H9 (cell line): ENCODE results near the gene MS4A10. TPM values are rescaled to one million over a fixed set of nuclear protein-coding genes. Genes with fewer than 3 reads are reported as not detected.

ENCODE experiments used
- DNase-seq: peaks from one replicate; pipeline ENCODE4 v3.0.0-alpha.2; 2017
- H2AFZ ChIP-seq: one replicate; pipeline ENCODE4 v1.6.1; 2013; ENCODE audit warnings: mild to moderate bottlenecking, low read length, control low read depth, moderate library complexity
- H2AK5ac ChIP-seq: 2 replicates; pipeline ENCODE4 v1.6.1; 2013; ENCODE audit warnings: low read length, control low read depth, mixed read lengths; ENCODE audit not compliant: insufficient read length
- H2BK120ac ChIP-seq: one replicate; pipeline ENCODE4 v1.6.1; 2013; ENCODE audit warnings: low read depth, mild to moderate bottlenecking, low read length, control low read depth, inconsistent platforms; ENCODE audit not compliant: poor library complexity, severe bottlenecking
- H2BK12ac ChIP-seq: 2 replicates; pipeline ENCODE4 v1.6.1; 2013; ENCODE audit warnings: low read length, control low read depth, mixed read lengths, low read depth; ENCODE audit not compliant: insufficient read length
- H2BK15ac ChIP-seq: 2 replicates; pipeline ENCODE4 v1.6.1; 2013; ENCODE audit warnings: low read depth, low read length, control low read depth
- H2BK20ac ChIP-seq: one replicate; pipeline ENCODE4 v1.6.1; 2013; ENCODE audit warnings: low read depth, mild to moderate bottlenecking, low read length, control low read depth, inconsistent platforms; ENCODE audit not compliant: poor library complexity, severe bottlenecking
- H2BK5ac ChIP-seq: 2 replicates; pipeline ENCODE4 v1.6.1; 2013; ENCODE audit warnings: low read length, control low read depth, mixed read lengths; ENCODE audit not compliant: insufficient read length
- H3K14ac ChIP-seq: 2 replicates; pipeline ENCODE4 v1.6.1; 2013; ENCODE audit warnings: low read length, control low read depth; ENCODE audit not compliant: insufficient read depth
- H3K18ac ChIP-seq: 2 replicates; pipeline ENCODE4 v1.6.1; 2013; ENCODE audit warnings: low read depth, mild to moderate bottlenecking, mixed read lengths, low read length, control low read depth; ENCODE audit not compliant: insufficient read length
- H3K23ac ChIP-seq: 2 replicates; pipeline ENCODE4 v1.6.1; 2013; ENCODE audit warnings: low read length, control low read depth, mixed read lengths, low read depth; ENCODE audit not compliant: insufficient read length
- H3K23me2 ChIP-seq: 2 replicates; pipeline ENCODE4 v1.6.1; 2013; ENCODE audit warnings: low read depth, mild to moderate bottlenecking, mixed read lengths, low read length, control low read depth; ENCODE audit not compliant: insufficient read length, poor library complexity, severe bottlenecking
- H3K27ac ChIP-seq: 2 replicates; pipeline ENCODE4 v1.5.1; 2013; ENCODE audit warnings: low read length, control low read depth, mixed read lengths, low read depth; ENCODE audit not compliant: insufficient read length
- H3K27me3 ChIP-seq: 2 replicates; pipeline ENCODE4 v1.6.1; 2013; ENCODE audit warnings: low read length, control low read depth, inconsistent platforms; ENCODE audit not compliant: insufficient read depth
- H3K4ac ChIP-seq: 2 replicates; pipeline ENCODE4 v1.6.1; 2013; ENCODE audit warnings: low read depth, mild to moderate bottlenecking, control low read depth, inconsistent platforms, low read length, moderate library complexity
- H3K4me1 ChIP-seq: 2 replicates; pipeline ENCODE4 v1.6.1; 2013; ENCODE audit warnings: low read length, control low read depth, inconsistent platforms; ENCODE audit not compliant: insufficient read depth
- H3K4me2 ChIP-seq: 2 replicates; pipeline ENCODE4 v1.6.1; 2013; ENCODE audit warnings: low read length, control low read depth, mixed read lengths; ENCODE audit not compliant: insufficient read length, insufficient read depth
- H3K56ac ChIP-seq: 2 replicates; pipeline ENCODE4 v1.6.1; 2013; ENCODE audit warnings: low read depth, mild to moderate bottlenecking, mixed read lengths, low read length, control low read depth; ENCODE audit not compliant: insufficient read length
- H3K79me1 ChIP-seq: 2 replicates; pipeline ENCODE4 v1.6.1; 2013; ENCODE audit warnings: low read depth, mild to moderate bottlenecking, moderate library complexity, low read length, control low read depth, inconsistent platforms; ENCODE audit not compliant: insufficient read depth, poor library complexity, severe bottlenecking
- H3K79me2 ChIP-seq: 2 replicates; pipeline ENCODE4 v1.6.1; 2013; ENCODE audit warnings: low read length, control low read depth, inconsistent platforms; ENCODE audit not compliant: insufficient read depth
- H3K9ac ChIP-seq: 2 replicates; pipeline ENCODE4 v1.6.1; 2013; ENCODE audit warnings: low read length, control low read depth, mixed read lengths; ENCODE audit not compliant: insufficient read length; ENCODE audit errors: extremely low read depth
- H3K9me3 ChIP-seq: one replicate; pipeline ENCODE4 v1.6.1; 2013; ENCODE audit warnings: low read depth, low read length, inconsistent platforms; ENCODE audit not compliant: control insufficient read depth
- H3T11ph ChIP-seq: one replicate; pipeline ENCODE4 v1.6.1; 2013; ENCODE audit warnings: mild to moderate bottlenecking, low read length, control low read depth, inconsistent platforms
- H4K20me1 ChIP-seq: one replicate; pipeline ENCODE4 v1.6.1; 2013; ENCODE audit not compliant: control insufficient read depth, insufficient read length, insufficient read depth
- H4K5ac ChIP-seq: 2 replicates; pipeline ENCODE4 v1.6.1; 2013; ENCODE audit warnings: low read depth, mild to moderate bottlenecking, mixed read lengths, low read length, control low read depth; ENCODE audit not compliant: insufficient read length
- H4K8ac ChIP-seq: replicated peaks from 2 replicates; pipeline ENCODE4 v1.6.1; 2013; ENCODE audit warnings: low read length, control low read depth, mixed read lengths, low read depth; ENCODE audit not compliant: insufficient read length
- H4K91ac ChIP-seq: 2 replicates; pipeline ENCODE4 v1.6.1; 2013; ENCODE audit warnings: low read depth, mild to moderate bottlenecking, moderate library complexity, mixed read lengths, low read length, control low read depth; ENCODE audit not compliant: insufficient read length
- H3K27ac Mint-ChIP-seq, 3 experiments: 2 replicates in 2 of 3; 3 replicates in 1 of 3; pipeline ENCODE4 v1.8.0; 2020 to 2021; ENCODE audit warnings: mixed read lengths in 3 of 3, mild to moderate bottlenecking in 1 of 3, moderate library complexity in 1 of 3
- H3K27me3 Mint-ChIP-seq: 2 replicates; pipeline ENCODE4 v1.8.0; 2021; ENCODE audit warnings: low read depth, mild to moderate bottlenecking, moderate library complexity, mixed read lengths
- H3K36me3 Mint-ChIP-seq, 3 experiments: 2 replicates in 2 of 3; 3 replicates in 1 of 3; pipeline ENCODE4 v1.8.0; 2020 to 2021; ENCODE audit warnings: low read depth in 3 of 3, mixed read lengths in 3 of 3; ENCODE audit not compliant: insufficient read depth in 1 of 3
- H3K4me1 Mint-ChIP-seq, 2 experiments: 2 replicates each; pipeline ENCODE4 v1.8.0; 2020; ENCODE audit warnings: mixed read lengths in 2 of 2
- H3K4me3 Mint-ChIP-seq, 2 experiments: 2 replicates in 1 of 2; 3 replicates in 1 of 2; pipeline ENCODE4 v1.8.0; 2020 to 2021; ENCODE audit warnings: mild to moderate bottlenecking in 2 of 2, mixed read lengths in 2 of 2, moderate library complexity in 1 of 2
- H3K9me3 Mint-ChIP-seq, 2 experiments: 2 replicates in 1 of 2; 3 replicates in 1 of 2; pipeline ENCODE4 v1.8.0; 2020; ENCODE audit warnings: mild to moderate bottlenecking in 2 of 2, mixed read lengths in 2 of 2, moderate library complexity in 1 of 2
- CTCF ChIP-seq: fragments of 200-600 bp; sonication (generic); conservative IDR thresholded peaks from 3 replicates; pipeline ENCODE4 v1.8.0; 2021; ENCODE audit warnings: antibody characterized with exemption, mild to moderate bottlenecking
- WGBS: extraction: QIAGEN DNeasy Blood & Tissue Kit; methylation state at CpG from one replicate; pipeline ENCODE4 v1.1.7; 2013; ENCODE audit warnings: missing lambda C conversion rate, low lambda C conversion rate, mixed read lengths; ENCODE audit not compliant: insufficient read length; ENCODE audit errors: extremely low coverage; 5-methylcytosine and 5-hydroxymethylcytosine counted together
- total RNA-seq: library from RNA; stranded (reverse); gene quantifications from 2 replicates; pipeline ENCODE4 v1.2.1, GENCODE V29; 2021

Gene MS4A10
- total RNA-seq, 1 experiment from 2014 or later = not detected

GRCh38 chr11:60835534-60835846 lies 50.4 kb downstream of the MS4A10 start:
- Histone ChIP-seq H3K79me1 (no peaks in the 10 kb centered on the region), H3K23ac (no peak overlapping the region), H2BK15ac (no peak overlapping the region), H3K79me2 (no peaks in the 10 kb centered on the region), H2BK120ac (no peak overlapping the region), H3K56ac (no peak overlapping the region), H2AK5ac (no peak overlapping the region), H3K4ac (no peak overlapping the region), H4K8ac (no peak overlapping the region), H4K20me1 (no peaks in the 10 kb centered on the region), H4K91ac (no peak overlapping the region), H3K9me3 (no peaks in the 10 kb centered on the region), H2BK5ac (no peak overlapping the region), H3K23me2 (no peaks in the 10 kb centered on the region), H3K18ac (no peak overlapping the region), H3K14ac (no peak overlapping the region), H2AFZ (no peak overlapping the region), H3K4me2 (no peak overlapping the region), H3T11ph (no peak overlapping the region), H3K27me3 (no peaks in the 10 kb centered on the region), H3K9ac (no peak overlapping the region), H3K4me1 (no peaks in the 10 kb centered on the region), H3K27ac (no peak overlapping the region), H4K5ac (no peak overlapping the region), H2BK20ac (no peak overlapping the region), H2BK12ac (no peak overlapping the region)
- Mint-ChIP-seq H3K4me1 (peaks cover 2 to 5% of the 10 kb centered on the region in 2 experiments; a peak in 2 of 4 replicates), H3K27ac (no peak overlapping the region), H3K36me3 (no peaks in the 10 kb centered on the region), H3K9me3 (no peaks in the 10 kb centered on the region; a peak in 1 of 5 replicates), H3K4me3 (no peak overlapping the region), H3K27me3 (peaks cover 19% of the 10 kb centered on the region)
- TF ChIP-seq CTCF = no peak
- no CpG with 5 or more reads among the region's 3 CpGs for WGBS
- no peak for DNase-seq
